Measurements from ENCODE around the gene CMAS.
"Not testable (repeated sequence)": the region's sequence is repeated elsewhere in the genome, so short reads cannot be mapped to it uniquely, and the experiment has no call there.

Gene CMAS

DNA sequence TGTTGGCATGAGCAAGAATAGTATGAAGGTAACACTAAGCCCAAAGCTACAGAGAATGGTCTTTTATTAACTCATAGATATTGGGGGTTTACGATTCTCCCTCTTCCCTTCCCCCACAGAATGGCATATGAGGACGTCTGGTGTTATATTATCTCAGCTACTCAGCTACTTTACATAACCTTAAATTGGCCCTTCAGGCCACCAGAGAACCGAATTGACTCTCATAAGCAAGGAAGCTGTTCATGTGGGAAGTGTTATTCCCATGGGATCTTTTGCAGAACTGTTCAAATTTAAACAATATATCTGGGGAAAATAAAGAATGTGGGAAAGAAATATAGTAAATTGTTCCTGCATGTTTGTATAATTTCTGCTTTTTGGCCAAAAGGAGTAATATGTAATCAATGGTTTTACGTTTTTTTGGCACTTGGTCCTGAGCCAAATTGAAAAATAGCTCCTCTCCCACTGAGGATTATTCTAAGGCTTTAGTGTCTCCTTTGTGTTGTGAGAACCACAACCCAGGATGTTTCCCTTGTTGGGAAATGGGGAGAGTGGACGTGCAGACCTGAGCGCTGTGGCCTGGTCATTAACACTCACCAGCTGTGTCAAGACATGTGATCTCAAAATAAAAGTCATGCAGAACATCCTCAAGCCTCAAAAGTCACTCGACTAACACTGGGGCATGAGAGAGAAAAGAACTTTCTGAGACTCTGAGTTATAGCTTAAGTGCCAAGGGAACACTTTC lies 31.8 kb upstream of the CMAS start:
- Histone ChIP-seq H3K9me3 (no peaks in the 10 kb centered on the region), H3K4me3 (ENCODE audit: low read depth in 1 of 2, low read length in 1 of 2) (no peak overlapping the region), H3K27me3 (no peaks in the 10 kb centered on the region), H3K36me3 (no peaks in the 10 kb centered on the region), H3K4me1 (ENCODE audit: control insufficient read depth in 1 of 2, insufficient read depth in 1 of 2, low read depth in 1 of 2, low read length in 1 of 2) (no peaks in the 10 kb centered on the region), H3K27ac (no peak overlapping the region)
- TF ChIP-seq, protein P1, sequence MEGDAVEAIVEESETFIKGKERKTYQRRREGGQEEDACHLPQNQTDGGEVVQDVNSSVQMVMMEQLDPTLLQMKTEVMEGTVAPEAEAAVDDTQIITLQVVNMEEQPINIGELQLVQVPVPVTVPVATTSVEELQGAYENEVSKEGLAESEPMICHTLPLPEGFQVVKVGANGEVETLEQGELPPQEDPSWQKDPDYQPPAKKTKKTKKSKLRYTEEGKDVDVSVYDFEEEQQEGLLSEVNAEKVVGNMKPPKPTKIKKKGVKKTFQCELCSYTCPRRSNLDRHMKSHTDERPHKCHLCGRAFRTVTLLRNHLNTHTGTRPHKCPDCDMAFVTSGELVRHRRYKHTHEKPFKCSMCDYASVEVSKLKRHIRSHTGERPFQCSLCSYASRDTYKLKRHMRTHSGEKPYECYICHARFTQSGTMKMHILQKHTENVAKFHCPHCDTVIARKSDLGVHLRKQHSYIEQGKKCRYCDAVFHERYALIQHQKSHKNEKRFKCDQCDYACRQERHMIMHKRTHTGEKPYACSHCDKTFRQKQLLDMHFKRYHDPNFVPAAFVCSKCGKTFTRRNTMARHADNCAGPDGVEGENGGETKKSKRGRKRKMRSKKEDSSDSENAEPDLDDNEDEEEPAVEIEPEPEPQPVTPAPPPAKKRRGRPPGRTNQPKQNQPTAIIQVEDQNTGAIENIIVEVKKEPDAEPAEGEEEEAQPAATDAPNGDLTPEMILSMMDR (IDR thresholded peaks at IDR 0.05): no peak

DNA sequence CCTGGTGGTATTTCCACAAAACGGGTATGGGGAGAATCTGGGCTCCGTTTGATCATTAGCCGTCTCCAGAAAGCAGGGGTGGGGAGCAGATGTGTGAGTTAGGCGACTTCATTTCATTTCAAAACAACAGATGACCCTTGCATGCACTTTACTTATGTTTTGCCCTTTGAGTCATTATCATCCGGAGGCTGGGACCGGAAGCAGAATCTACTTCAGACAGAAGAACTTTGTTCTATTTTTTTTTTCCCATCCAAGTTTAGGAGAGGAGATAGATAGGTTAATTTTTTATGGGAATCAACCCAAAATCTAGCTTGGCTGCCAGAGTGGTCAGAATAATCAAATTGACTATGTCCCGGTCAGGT lies 31.3 kb upstream of the CMAS start:
- TF ChIP-seq, protein P1 (IDR thresholded peaks at IDR 0.05): no peak
- H3K36me3 ChIP-seq: no peaks in the 10 kb centered on the region
- H3K27ac ChIP-seq: no peak overlapping the region
- H3K27me3 ChIP-seq: no peaks in the 10 kb centered on the region
- H3K4me1 ChIP-seq (ENCODE audit: control insufficient read depth in 1 of 2, insufficient read depth in 1 of 2, low read depth in 1 of 2, low read length in 1 of 2): no peaks in the 10 kb centered on the region
- H3K9me3 ChIP-seq: no peaks in the 10 kb centered on the region
- no peak overlapping the region for H3K4me3 ChIP-seq (ENCODE audit: low read depth in 1 of 2, low read length in 1 of 2)

DNA sequence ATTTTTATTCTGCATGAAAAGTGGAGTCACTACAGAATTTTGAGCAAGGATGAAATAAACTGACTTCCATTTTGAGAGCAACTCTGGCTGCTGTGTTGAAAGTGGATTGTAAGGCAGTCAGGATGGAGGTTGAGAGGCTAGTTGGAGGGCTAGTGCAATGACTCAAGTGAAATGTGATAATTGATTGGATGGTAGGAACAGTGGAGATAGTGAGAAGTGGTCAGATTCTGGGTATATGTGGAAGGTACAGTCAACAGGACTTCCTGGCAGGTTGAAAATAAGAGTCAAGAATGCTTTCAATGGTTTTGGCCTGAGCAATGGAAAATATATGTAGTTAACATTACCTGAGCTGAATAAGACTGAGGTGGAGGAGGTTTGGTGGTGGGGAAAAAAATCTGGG lies 29.0 kb upstream of the CMAS start:
- H3K9me3 ChIP-seq: no peaks in the 10 kb centered on the region
- no peaks in the 10 kb centered on the region for H3K36me3 ChIP-seq
- no peak overlapping the region for H3K27ac ChIP-seq
- TF ChIP-seq, protein P1 (IDR thresholded peaks at IDR 0.05): no peak
- H3K4me1 ChIP-seq (ENCODE audit: control insufficient read depth in 1 of 2, insufficient read depth in 1 of 2, low read depth in 1 of 2, low read length in 1 of 2): no peaks in the 10 kb centered on the region
- H3K4me3 ChIP-seq (ENCODE audit: low read depth in 1 of 2, low read length in 1 of 2): no peak overlapping the region
- no peaks in the 10 kb centered on the region for H3K27me3 ChIP-seq

DNA sequence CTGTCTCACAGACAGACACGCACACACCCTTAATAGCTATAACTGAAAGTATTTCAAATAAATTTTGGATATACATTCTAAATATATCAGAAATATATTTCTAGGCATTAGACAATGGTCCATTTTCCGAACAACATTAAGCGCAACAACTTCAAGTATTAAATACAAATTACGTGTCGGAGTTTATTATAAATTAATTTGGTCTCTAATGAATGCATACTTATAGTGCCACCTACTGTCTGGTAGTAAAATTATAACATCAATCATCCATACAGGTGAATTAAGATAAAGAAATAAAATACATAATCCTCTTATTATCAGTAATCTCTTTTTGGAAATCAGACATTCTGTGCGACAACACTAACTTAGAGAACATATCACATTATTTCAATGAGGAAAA lies 27.2 kb upstream of the CMAS start:
- Histone ChIP-seq H3K4me1 (ENCODE audit: control insufficient read depth in 1 of 2, insufficient read depth in 1 of 2, low read depth in 1 of 2, low read length in 1 of 2) (no peaks in the 10 kb centered on the region), H3K27ac (no peak overlapping the region), H3K36me3 (no peaks in the 10 kb centered on the region), H3K4me3 (ENCODE audit: low read depth in 1 of 2, low read length in 1 of 2) (no peak overlapping the region), H3K27me3 (no peaks in the 10 kb centered on the region), H3K9me3 (no peaks in the 10 kb centered on the region)
- TF ChIP-seq, protein P1 (IDR thresholded peaks at IDR 0.05): no peak

DNA sequence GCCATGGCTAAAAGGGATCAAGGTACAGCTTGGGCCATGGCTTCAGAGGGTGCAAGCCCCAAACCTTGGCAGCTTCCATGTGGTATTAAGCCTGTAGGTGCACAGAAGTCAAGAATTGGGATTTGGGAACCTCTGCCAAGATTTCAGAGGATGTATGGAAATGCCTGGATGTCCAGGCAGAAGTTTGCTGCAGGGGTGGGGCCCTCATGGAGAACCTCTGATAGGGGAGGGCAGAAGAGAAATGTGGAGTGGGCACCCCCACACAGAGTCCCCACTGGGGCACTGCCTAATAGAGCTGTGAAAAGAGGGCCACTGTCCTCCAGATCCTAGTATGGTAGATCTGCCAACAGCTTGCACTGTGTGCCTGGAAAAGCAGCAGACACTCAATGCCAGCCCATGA lies 22.5 kb upstream of the CMAS start:
- not testable (repeated sequence) for H3K4me3 ChIP-seq (ENCODE audit: low read depth in 1 of 2, low read length in 1 of 2)

DNA sequence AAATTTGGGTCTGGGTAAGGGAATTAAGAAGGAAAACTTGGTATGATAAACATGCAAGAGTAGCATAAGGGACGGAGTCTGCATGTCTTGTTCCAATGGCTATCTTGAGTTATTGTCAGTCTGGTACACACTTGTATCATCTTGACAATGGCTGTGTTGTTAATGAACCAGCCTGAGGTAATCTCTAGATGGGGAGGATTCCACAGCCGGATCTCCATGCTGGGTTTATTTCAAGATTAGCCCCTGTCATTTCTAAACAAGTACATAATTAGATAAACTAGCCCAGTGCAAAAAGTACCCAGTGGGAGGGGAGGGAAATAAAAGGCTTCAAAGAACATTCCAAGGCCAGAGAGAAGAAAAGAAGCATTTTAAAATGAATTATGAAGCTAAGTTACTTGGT lies 16.5 kb upstream of the CMAS start:
- TF ChIP-seq, protein P1 (IDR thresholded peaks at IDR 0.05): no peak
- H3K27me3 ChIP-seq: no peaks in the 10 kb centered on the region
- H3K27ac ChIP-seq: no peak overlapping the region
- no peaks in the 10 kb centered on the region for H3K36me3 ChIP-seq
- no peaks in the 10 kb centered on the region for H3K4me1 ChIP-seq (ENCODE audit: control insufficient read depth in 1 of 2, insufficient read depth in 1 of 2, low read depth in 1 of 2, low read length in 1 of 2)
- H3K9me3 ChIP-seq: no peaks in the 10 kb centered on the region
- H3K4me3 ChIP-seq (ENCODE audit: low read depth in 1 of 2, low read length in 1 of 2): no peak overlapping the region

More for the DNA sequence above, 22.5 kb upstream of the CMAS start:
- H3K4me1 ChIP-seq (ENCODE audit: control insufficient read depth in 1 of 2, insufficient read depth in 1 of 2, low read depth in 1 of 2, low read length in 1 of 2); H3K27me3 ChIP-seq; H3K36me3 ChIP-seq; H3K27ac ChIP-seq; H3K9me3 ChIP-seq: not testable (repeated sequence)
